ENCODE measurements around the gene SH3RF3.

The SH3RF3 gene

DNA sequence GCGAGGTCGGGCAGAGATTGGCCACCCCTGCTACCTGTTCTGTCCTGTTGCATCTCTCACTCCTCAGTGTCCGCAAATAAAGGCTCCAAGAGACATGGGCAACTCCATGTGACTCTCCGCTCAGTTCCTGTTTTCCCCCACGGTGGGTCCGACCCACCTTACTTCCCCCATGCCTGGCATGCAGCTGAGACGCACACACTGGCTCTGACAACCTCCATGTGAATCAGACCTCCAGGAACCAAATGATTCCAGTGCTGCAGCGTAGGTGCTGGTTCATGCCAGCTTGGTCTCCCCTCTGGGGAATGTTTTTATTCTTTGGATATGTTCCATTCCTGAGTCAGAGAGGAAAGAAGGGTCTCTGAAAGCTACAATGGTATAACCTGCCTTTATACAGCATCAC, 221.5 kb downstream of the SH3RF3 start:
- DNase-seq (ENCODE audit: low read depth, low spot score), result no peak

DNA sequence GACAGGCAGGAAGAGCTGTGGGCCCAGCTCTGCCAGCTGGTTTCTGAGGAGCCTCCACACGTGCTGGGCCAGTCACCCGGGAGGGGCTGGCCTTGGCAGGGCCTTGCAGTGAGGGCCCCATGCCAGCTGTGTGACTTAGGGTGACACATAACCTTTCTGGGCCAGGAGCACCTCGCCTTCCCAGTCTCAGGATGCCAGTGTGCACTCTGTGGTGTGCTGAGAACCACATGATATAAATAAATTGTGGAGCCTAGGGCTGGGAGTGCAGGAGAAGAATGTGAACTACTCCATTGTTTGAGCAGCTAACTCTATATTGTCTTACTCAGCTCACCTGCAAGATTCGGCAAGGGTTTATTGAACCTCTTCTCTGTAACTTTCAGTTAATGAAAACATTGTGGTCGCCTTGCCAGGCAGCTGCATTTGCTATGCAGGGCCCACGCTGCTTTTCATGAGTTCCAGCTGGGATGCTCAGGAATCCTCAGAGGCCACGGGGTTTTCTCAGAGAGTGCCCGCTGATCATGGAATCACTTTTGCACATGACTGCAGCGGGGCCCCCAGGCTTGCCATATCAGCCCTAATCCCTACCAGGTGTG, 222.3 kb downstream of the SH3RF3 start:
- no peak for DNase-seq (ENCODE audit: low read depth, low spot score)

DNA sequence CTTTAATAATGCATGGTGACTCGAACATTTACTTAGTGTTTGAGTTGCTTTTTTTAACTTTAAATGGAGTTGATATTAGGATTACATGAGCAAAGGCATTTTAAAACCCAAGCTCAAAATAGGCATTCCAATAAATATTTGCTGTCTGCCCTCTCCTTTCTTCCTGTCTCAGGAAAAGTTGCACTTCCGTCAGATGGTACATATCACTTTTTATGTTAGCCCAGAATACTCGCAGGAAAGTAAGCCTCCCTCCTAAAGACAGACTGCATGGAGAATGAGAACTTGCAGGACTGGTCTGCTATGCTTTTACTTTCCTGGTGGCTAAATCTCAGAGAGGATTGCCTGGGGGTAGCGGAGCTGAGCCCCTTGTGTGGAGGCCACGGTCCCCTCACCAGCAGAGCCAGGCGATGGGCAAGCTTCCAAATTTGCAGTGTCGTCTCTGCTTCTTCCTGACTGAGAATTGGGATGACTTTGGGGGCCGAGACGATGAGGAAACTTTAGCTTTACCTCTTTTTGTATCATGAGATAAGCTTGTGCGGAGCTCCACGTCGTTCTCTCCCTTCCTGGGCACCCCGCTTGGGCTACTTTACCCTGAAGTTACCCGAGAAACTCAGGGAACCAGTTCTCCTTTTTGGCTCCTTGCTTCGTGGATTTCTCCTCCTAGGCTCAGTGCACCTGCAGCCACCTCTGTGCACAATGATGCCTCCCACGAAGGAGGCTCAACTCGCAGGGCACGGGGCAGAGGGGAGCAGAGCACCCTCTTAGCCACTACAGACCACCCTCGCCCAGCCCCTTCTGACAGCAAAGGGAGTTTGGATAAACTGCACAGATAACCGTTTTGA, 223.3 kb downstream of the SH3RF3 start:
- DNase-seq (ENCODE audit: low read depth, low spot score), result no peak

DNA sequence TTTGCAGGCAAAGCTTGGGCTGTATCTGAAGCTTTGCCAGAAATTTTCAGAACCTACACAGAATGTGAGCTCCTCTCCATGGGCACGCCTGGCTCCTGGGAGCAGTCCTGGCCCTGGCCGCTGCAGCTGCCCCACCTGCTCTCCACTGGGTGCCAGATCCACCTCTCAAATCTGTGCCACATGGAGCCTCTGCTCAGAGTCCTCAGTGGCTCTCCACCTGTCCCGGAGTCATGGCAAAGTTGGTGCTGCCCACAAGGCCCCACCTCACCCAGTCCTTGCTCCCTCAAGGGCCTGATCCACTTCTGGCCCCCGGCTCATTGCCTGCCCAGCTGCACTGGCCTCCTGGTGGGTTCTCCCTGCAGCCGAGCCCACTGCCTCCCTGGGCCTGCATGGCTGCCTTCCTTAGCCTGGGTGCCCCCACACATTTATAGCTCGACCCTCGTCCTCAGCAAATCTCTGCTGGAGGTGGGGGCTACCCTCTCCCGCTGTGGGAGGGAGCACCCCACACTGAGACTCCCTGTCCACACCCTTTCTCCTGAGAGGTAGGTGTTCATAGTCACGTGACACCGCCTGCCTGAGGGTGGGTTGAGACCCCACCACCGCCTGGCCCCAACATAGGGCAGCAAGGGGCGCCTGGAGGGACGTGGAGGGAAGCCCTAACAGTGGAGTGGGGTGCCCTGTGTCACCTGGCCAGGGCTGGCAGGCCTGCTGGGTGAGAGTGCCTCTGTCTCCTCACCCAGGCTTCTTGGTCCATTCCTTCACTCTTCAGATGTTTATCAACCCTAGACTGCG, 224.1 kb downstream of the SH3RF3 start:
- DNase-seq (ENCODE audit: low read depth, low spot score), result no peak

DNA sequence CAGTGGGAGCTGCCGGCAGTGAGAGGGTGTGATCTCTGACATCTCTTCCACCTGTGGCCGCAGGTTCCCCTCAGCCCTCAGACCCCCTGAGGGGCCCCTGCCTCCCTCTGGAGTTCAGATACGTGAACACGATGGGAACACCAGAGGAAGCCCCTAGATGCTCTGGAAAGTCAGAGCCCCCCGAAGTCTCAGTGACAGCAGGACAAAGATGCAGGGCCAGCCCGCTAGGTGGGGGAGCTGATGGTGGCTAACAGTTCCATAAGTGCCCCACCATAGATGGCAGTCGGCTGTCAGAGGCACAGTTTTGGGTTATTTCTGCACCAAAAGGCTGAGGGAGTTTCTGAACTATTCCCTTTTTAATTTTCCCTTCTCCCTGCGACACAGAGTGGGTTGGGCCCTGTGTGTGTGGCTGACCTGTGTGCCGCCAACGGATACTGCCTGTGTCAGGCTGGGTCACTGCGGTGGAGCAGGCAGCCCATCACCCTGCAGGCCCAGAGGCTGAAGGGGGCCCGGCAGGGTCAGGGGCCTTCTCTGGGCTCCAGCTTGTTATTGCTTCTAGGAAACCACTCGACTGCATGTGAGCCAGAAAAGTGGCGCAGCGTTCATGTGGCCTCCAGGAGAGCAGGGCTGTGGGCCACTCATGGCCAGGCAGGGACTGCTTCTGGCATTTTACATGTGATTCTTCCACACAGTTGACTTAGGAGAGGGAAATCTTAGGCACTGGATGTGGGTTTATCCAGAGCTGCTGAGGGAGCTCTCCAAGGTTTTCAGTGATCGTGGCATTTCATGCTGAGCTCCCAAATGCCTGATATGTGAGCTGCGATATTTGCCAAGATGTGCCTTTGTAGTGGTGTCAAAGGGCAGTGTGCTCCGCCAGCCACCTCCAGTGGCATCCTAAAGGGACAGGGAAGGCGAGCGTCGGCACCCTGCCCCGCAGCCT, 225.1 kb downstream of the SH3RF3 start:
- DNase-seq (ENCODE audit: low read depth, low spot score), result no peak

DNA sequence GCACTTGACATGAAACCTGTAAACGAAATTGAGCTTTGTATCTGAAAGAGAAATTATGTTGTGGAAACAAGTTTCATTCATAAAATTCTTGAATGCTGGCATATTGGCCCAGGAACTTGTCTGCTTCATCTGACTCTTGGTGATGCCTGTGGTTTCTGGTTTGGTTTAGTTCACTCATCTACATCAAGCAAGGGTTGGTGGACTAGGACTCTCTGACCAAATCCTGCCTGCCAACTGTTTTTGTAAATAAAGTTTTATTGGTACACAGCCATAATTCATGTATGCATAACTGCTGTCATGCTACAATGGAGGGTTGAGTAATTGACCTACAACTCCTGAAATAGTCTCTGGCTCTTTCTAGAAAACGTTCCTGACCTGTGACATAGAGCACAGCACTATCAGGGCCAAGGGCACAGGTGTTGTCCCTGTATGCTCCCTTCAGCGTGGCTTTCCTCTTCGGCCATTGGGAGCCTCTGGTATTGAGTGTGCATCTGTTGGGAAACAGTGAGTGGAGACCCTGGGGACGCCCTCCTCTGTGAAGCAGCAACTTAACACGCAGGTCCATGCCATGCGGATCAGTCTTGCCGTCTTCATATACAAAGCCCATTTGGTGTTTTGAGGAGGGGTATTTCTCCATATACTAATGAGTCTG, 226.3 kb downstream of the SH3RF3 start:
- no peak for DNase-seq (ENCODE audit: low read depth, low spot score)

DNA sequence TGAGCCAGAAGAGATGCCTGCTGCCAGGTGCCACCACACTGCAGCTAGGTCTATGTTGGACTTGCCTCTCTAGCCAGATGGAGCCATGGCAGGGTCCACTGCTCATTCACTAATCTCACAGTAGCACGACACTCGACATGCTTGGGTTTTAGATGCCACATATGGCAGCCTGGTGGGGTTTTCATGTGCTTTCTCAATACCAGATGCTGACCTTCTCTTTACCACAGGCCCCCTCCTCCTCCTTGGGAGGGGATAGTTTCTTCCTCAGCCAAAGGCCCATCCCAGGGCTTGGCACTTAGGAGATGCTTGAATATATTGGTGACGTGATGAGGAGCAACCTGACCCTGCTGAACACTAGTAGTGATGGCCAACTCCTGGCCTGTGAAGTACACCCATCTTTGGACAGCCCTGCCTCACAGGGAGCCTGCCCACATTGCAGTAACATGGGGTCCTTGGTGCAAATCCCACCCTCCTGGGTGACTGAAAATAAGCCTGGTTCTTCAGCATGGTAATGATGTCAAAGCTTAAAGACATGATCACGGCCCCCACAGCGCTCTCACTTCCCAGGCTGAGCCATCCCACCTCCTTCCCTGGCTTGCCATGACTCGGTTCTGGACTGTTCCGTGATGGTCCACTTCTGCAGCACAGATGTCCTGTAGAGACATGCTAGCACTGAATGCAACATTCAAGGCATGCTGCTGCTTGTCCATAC, 227.5 kb downstream of the SH3RF3 start:
- DNase-seq (ENCODE audit: low read depth, low spot score), result no peak

DNA sequence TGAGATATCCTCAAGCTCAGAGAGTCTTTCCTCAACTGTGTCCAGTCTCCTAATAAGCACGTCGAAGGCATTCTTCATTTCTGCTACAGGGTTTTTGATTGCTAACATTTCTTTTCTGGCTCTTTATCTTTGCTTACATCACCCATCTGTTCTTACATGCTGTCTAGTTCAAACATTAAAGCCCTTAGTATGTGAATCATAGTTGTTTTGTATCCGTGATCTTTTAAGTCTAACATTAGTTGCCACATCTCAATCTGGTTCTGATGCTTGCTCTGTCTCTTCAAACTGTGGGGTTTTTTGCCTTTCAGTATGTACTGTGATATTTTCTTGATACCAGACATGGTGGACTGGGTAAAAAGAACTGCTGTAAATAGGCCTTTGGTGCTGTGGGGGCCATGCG, 235.2 kb downstream of the SH3RF3 start:
- no peak for DNase-seq (ENCODE audit: low read depth, low spot score)

DNA sequence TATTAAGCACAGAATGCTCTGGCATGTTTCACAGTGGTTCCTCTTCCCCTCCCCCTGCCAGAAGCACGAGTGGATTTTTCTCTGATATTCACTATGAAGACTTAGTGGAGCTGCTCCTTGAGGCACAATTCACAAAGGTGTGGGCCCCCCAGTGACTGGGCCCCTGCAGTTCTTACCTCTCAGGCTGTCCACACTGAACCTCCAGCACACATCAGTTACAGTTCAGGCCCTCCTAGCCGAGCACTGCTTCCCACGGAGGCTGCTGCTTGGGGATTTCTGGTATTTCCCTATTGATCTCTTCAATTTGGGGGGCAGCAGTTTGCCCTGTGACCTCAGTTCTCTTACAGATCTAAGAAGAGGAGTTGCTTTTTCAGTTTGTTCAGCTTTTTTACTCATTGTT, 236.1 kb downstream of the SH3RF3 start:
- DNase-seq (ENCODE audit: low read depth, low spot score), result no peak

DNA sequence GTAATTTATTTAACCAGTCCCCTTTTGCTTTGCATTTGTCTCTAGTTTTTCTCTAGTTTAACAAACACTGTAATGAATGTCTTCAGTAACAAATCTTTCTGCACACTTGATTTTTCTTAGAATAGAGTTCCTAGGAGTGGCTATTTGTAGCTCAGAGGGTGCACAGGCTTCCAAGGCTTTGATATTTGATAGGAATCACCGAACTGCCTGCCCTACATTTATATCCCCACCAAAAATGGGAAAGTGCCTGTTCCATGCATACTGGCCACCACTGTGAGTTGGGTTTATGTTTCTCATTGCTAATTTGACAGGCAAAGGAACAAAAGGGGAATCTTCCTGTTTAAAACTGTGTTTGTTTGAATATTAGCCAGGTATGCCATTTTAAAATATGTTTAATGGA, 238.7 kb downstream of the SH3RF3 start:
- no peak for DNase-seq (ENCODE audit: low read depth, low spot score)

DNA sequence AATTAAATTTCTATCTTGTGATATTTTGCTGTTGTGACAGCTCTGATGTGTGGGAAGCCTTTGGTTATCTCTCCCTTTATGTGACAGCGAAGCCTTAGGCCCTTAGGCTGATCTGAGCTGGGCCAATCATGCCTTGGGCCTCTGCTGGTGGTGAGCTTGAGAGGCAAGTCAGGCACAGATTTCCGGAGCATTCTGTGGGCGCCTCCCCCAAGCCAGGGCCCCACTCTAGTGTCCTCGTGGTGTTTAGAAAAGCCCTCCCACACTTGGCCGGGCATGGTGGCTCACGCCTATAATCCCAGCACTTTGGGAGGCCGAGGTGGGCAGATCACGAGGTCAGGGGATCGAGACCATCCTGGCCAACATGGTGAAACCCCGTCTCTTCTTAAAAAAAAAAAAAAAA, 239.8 kb downstream of the SH3RF3 start:
- DNase-seq (ENCODE audit: low read depth, low spot score), result no peak

DNA sequence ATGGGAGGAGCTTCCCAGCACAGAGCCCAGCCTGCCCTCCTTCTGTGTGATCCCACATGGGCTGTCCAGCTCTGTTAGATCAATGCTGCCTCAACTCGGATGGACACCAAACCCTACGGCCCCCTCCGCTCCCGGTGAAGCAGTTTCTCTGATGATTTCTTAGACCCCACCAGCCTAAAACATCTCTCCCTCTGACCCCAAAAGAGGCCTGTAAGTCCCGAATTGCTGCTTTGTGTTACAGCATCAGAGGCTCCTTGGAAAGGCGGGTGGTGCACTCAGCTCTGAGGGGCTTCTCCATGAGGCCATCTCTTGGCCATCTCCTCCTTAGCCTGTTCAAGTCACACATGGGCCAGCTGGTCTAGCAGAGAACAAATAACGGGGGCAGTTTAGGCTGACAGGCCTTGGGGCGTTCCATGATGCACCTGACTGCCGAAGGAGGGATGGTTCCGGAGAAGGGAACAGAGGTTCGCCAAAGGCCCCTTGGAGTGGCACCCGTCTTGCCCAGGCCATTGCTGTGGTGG, 240.7 kb downstream of the SH3RF3 start:
- no peak for DNase-seq (ENCODE audit: low read depth, low spot score)

DNA sequence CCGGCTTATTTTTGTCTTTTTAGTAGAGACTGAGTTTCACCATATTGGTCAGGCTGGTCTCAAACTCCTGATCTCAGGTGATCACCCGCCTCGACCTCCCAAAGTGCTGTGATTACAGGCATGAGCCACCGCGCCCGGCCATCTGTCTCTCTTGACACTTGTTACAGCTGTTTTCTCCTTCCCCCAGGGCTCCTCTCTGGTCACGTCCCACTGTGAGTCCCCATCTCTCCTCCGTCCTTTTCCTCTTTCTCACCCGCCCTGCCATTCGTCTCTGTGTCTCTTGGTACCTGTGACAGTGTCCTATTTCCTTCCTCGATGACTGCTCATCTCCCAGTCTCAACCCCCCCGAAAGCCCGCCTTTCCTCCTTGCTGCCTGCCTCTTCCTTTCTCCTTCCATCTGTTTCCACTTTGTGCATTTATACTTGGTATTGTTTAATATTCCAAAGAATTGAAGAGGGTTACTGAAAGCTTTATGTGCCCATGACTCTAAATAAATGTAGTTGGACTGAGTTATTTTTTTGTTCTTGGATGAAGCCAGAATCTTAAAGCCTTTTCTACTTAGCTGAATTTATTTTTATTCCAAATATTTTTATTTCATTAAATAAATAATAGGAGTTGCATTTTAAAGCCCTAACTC, 241.5 kb downstream of the SH3RF3 start:
- DNase-seq (ENCODE audit: low read depth, low spot score), result no peak

DNA sequence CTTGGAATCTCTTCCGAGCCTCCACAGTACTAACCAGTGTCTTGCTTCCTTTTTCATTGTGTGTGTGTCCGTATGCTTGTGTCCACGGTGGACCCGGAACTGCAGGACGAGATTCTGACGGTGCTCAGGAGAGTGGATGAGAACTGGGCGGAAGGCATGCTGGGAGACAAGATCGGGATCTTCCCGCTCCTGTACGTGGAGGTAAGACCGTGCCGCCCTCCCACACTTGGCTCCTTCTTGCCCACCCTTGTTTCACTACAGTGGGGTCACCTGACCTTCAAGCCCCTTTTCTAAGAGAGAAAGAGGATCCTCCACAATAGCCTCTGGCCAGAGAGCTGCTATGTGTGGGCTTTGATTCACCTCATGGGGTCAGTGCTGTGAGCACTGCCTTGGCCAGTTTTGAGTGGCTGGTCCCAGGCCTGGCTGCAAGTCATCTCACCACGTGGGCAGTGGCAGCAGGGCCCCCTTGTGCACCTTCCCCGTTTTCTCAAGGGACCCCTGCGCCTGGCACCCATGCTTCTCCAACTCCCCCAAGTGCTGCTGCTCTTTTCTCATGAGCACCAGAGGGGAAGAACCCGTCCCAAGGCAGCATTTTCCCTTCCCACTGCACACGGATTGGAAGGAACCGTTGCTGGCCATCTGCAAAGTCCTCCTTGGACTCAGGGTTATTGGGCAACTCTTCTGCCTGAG, 242.6 kb downstream of the SH3RF3 start:
- DNase-seq (ENCODE audit: low read depth, low spot score), result no peak

DNA sequence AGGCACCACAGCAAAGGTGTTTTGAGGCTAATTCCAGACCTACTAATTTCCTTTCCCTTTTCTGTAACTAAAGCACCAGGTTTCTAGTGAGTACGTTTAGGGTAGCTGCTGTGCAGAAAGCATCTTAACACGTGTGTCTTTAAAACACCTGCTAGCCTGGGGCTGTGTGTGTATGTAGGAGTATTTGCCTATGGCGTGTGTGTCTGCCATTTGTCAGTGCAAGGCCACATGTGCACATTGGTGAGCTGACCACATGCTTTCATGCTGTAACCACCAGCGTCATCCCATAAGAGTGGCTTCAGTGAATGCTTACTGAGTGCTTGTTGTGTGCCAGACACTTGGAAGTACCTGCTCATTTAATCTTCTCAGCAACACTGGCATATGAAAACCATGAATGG, 243.2 kb downstream of the SH3RF3 start:
- DNase-seq (ENCODE audit: low read depth, low spot score), result no peak

DNA sequence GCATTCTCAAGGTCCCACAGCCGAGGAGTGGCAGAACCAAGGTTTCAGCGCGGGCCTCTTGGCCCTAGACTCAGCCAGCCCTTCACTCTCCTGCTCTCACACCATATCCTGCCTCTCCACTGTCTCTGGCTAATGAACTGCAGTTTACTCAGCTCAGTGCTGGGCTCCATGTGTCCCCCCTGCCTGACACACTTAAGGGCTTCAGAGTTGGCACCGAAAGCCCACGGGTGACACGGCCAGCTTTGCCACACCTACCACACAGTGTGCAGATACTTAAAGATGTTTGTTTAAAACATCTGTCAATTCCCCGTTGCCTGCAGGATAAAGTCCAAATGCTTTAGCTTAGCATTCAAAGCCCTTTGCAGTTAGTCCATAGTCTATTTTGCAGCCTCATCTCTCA, 243.6 kb downstream of the SH3RF3 start:
- no peak for DNase-seq (ENCODE audit: low read depth, low spot score)

DNA sequence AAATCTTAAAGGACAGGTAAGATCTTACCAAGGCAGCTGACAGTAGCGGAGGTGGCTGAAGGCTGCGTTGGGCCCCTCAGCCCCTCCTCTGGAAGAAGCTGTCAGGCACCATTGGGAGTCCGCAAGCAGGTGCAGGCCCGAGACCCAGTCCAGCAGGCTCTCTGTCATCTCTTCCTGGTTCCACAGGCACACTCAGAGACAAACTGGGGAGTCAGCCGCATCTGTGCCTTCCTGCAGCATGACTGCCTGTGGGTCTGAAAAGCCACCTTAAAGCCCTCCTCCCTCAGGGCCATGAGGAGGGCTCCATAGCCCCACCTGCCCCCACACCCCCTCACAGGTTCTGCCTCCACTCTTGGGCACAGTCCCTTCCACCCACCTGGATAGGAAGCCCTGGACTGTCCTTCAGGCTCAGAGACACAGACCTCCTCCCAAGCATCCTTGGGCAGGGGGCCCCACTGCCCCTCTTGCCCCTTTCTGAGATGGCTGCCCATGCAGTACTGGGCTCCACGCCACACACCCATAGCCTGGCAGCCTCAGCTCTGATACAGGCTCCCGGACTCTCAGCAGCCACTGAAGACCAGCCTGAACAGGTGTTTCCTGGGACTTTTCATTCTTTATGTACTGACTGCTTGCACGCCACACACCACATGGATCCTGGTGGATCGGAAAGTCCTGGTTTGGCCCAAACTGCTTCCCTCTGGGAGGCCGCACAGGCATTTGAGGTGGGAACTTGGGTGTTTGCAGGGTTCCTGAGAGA, 245.0 kb downstream of the SH3RF3 start:
- no peak for DNase-seq (ENCODE audit: low read depth, low spot score)

DNA sequence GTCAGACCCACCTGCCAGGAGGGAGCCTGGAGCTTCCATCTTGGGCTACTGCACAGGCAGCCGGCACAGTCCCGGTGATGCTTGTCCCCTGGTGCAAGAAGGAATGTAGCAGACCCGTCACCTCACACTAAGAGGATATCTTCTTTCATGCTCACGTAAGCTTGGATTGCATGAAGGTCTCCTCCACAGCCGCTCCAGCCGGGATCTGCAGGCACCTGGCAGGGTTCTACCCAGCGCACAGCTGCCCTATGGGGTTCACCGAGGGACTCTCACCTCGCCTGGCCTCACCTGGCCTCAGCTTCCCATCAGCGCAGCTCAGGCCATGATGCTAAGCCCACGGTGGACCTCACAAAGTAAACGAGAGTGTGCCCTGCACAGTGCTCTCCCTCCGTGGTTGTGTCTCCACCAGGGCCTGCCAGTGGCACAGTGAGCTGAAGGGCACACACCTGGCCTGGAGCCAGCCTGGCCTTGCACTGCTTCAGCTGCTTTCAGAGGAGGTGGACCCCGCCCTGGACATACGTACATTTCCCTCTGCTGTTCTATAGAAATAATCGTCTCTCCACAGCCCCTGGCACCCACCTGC, 245.6 kb downstream of the SH3RF3 start:
- DNase-seq (ENCODE audit: low read depth, low spot score), result no peak
